IMR-90 (cell line): Measurements from ENCODE around the gene RPGR. TPM values are rescaled to one million over a fixed set of nuclear protein-coding genes. Genes with fewer than 3 reads are reported as not detected.

Source experiments
- ATAC-seq: fragments of 200-7000 bp; cut with Tn5 transposase; 2 replicates; pipeline ENCODE4 v1.9.1; 2020; ENCODE audit warnings: low read depth, mild to moderate bottlenecking, moderate library complexity
- BruUV-seq: library from RNA; stranded (reverse); fragments of 400-500 nt; replicated peaks from 2 replicates; lab custom pipeline; 2021; lab: Mats Ljungman, UMichigan
- CTCF ChIA-PET: fragments of 300-600 bp; formaldehyde crosslinking; extraction: SDS; loops from one replicate; lab custom pipeline; 2021; ENCODE audit warnings: antibody characterized with exemption; lab: Yijun Ruan, JAX
- POLR2A ChIA-PET: fragments of 300-600 bp; sonication (Branson Sonifier 250); formaldehyde crosslinking; loops from one replicate; lab custom pipeline; 2022; ENCODE audit warnings: antibody characterized with exemption; ENCODE audit not compliant: unreplicated experiment; lab: Charles Lee
- DNase-seq: peaks from one replicate; pipeline ENCODE4 v3.0.0; 2013
- H2AFZ ChIP-seq: replicated peaks from 2 replicates; pipeline ENCODE3; 2013; ENCODE audit warnings: low read length, mild to moderate bottlenecking; ENCODE audit not compliant: poor library complexity
- H2AK5ac ChIP-seq: 2 replicates; pipeline ENCODE4 v1.6.1; 2013; ENCODE audit warnings: low read depth, low read length, inconsistent platforms
- H2AK9ac ChIP-seq: replicated peaks from 2 replicates; pipeline ENCODE3; 2013; ENCODE audit warnings: mild to moderate bottlenecking, low read depth, low read length, moderate library complexity; ENCODE audit not compliant: poor library complexity
- H2BK120ac ChIP-seq: 2 replicates; pipeline ENCODE4 v1.6.1; 2013; ENCODE audit warnings: low read depth, low read length, inconsistent platforms
- H2BK15ac ChIP-seq: 3 replicates; pipeline ENCODE4 v1.6.1; 2013; ENCODE audit warnings: low read depth, low read length, inconsistent platforms
- H2BK20ac ChIP-seq: 2 replicates; pipeline ENCODE4 v1.6.1; 2013; ENCODE audit warnings: low read depth, mild to moderate bottlenecking, inconsistent platforms, low read length, moderate library complexity
- H2BK5ac ChIP-seq: 2 replicates; pipeline ENCODE4 v1.6.1; 2013; ENCODE audit warnings: mild to moderate bottlenecking, low read depth, low read length, inconsistent platforms; ENCODE audit not compliant: poor library complexity, severe bottlenecking
- H3K14ac ChIP-seq: replicated peaks from 2 replicates; pipeline ENCODE4 v1.6.1; 2013; ENCODE audit warnings: low read depth, low read length, inconsistent platforms
- H3K18ac ChIP-seq: 2 replicates; pipeline ENCODE4 v1.6.1; 2013; ENCODE audit warnings: low read depth, low read length, control low read depth
- H3K23ac ChIP-seq: 2 replicates; pipeline ENCODE4 v1.6.1; 2013; ENCODE audit warnings: low read depth, low read length, inconsistent platforms
- H3K27ac ChIP-seq: 2 replicates; pipeline ENCODE4 v1.5.1; 2013; ENCODE audit warnings: mild to moderate bottlenecking, control low read depth, low read length; ENCODE audit not compliant: insufficient read depth
- H3K27me3 ChIP-seq: 2 replicates; pipeline ENCODE4 v1.6.1; 2013; ENCODE audit warnings: low read length; ENCODE audit not compliant: control insufficient read depth, insufficient read depth
- H3K36me3 ChIP-seq: 2 replicates; pipeline ENCODE4 v1.6.1; 2013; ENCODE audit warnings: low read length, mixed read lengths; ENCODE audit not compliant: control insufficient read depth, insufficient read depth
- H3K4ac ChIP-seq: 2 replicates; pipeline ENCODE4 v1.6.1; 2013; ENCODE audit warnings: low read depth, low read length, inconsistent platforms
- H3K4me1 ChIP-seq: 2 replicates; pipeline ENCODE4 v1.6.1; 2013; ENCODE audit warnings: low read length, mixed read lengths; ENCODE audit not compliant: control insufficient read depth, insufficient read depth
- H3K4me2 ChIP-seq: 2 replicates; pipeline ENCODE4 v1.6.1; 2013; ENCODE audit warnings: low read depth, mild to moderate bottlenecking, control low read depth, low read length, moderate library complexity
- H3K4me3 ChIP-seq: 2 replicates; pipeline ENCODE4 v1.5.1; 2013; ENCODE audit warnings: low read depth, mild to moderate bottlenecking, control low read depth, low read length, moderate library complexity; ENCODE audit not compliant: insufficient read depth
- H3K56ac ChIP-seq: 2 replicates; pipeline ENCODE4 v1.6.1; 2013; ENCODE audit warnings: low read length, inconsistent platforms; ENCODE audit not compliant: insufficient read depth; ENCODE audit errors: extremely low read depth
- H3K79me1 ChIP-seq, 2 experiments: 2 replicates each; pipeline ENCODE4 v1.6.1; 2013; ENCODE audit warnings: low read length in 2 of 2, inconsistent platforms in 1 of 2, low read depth in 1 of 2
- H3K9ac ChIP-seq: 2 replicates; pipeline ENCODE4 v1.6.1; 2013; ENCODE audit warnings: low read depth, low read length, control low read depth
- H3K9me1 ChIP-seq: 2 replicates; pipeline ENCODE4 v1.6.1; 2013; ENCODE audit warnings: low read length, inconsistent platforms; ENCODE audit not compliant: insufficient read depth
- H3K9me3 ChIP-seq: 2 replicates; pipeline ENCODE4 v1.6.1; 2013; ENCODE audit warnings: low read length; ENCODE audit not compliant: control insufficient read depth, insufficient read depth
- H4K20me1 ChIP-seq: 2 replicates; pipeline ENCODE4 v1.6.1; 2013; ENCODE audit warnings: low read length, inconsistent platforms; ENCODE audit not compliant: insufficient read depth
- H4K5ac ChIP-seq: 2 replicates; pipeline ENCODE4 v1.6.1; 2013; ENCODE audit warnings: mild to moderate bottlenecking, low read depth, low read length, control low read depth
- H4K8ac ChIP-seq, 2 experiments: 2 replicates each; pipeline ENCODE4 v1.6.1; 2013; ENCODE audit warnings: low read depth in 2 of 2, low read length in 2 of 2, control low read depth in 1 of 2, inconsistent platforms in 1 of 2
- H4K91ac ChIP-seq: 2 replicates; pipeline ENCODE4 v1.6.1; 2013; ENCODE audit warnings: low read depth, low read length, inconsistent platforms; ENCODE audit not compliant: insufficient read depth
- BHLHE40 ChIP-seq: fragments of 150-350 bp; IDR thresholded peaks from 2 replicates; pipeline ENCODE4 v1.6.1; 2016; ENCODE audit warnings: mild to moderate bottlenecking, low read depth, low read length
- CEBPB ChIP-seq: IDR thresholded peaks from 2 replicates; pipeline ENCODE4 v1.6.1; 2012; ENCODE audit warnings: low read depth, low read length, improper control_type of control experiment
- CHD1 ChIP-seq: IDR thresholded peaks from 2 replicates; pipeline ENCODE4 v1.6.1; 2012; ENCODE audit warnings: low read depth, low read length, improper control_type of control experiment
- FOS ChIP-seq: fragments of 150-350 bp; IDR thresholded peaks from 2 replicates; pipeline ENCODE4 v1.6.1; 2016; ENCODE audit warnings: low read depth, low read length
- MAZ ChIP-seq: IDR thresholded peaks from 2 replicates; pipeline ENCODE4 v1.6.1; 2012; ENCODE audit warnings: low read depth, mild to moderate bottlenecking, low read length, improper control_type of control experiment, moderate library complexity, borderline replicate concordance
- MXI1 ChIP-seq: IDR thresholded peaks from 2 replicates; pipeline ENCODE4 v1.6.1; 2012; ENCODE audit warnings: low read depth, mild to moderate bottlenecking, low read length, moderate library complexity, borderline replicate concordance
- NFE2L2 ChIP-seq: fragments of 150-350 bp; IDR thresholded peaks from 2 replicates; pipeline ENCODE4 v1.6.1; 2016; ENCODE audit warnings: low read depth, mild to moderate bottlenecking, low read length
- POLR2A ChIP-seq: IDR thresholded peaks from 2 replicates; pipeline ENCODE4 v1.6.1; 2012; ENCODE audit warnings: mild to moderate bottlenecking, low read depth, low read length
- RAD21 ChIP-seq: IDR thresholded peaks from 2 replicates; pipeline ENCODE4 v1.6.1; 2012; ENCODE audit warnings: low read length, improper control_type of control experiment
- RCOR1 ChIP-seq: IDR thresholded peaks from 2 replicates; pipeline ENCODE4 v1.6.1; 2012; ENCODE audit warnings: mild to moderate bottlenecking, low read length, improper control_type of control experiment; ENCODE audit not compliant: insufficient replicate concordance
- RFX5 ChIP-seq: IDR thresholded peaks from 2 replicates; pipeline ENCODE4 v1.8.0; 2012; ENCODE audit warnings: low read depth, mild to moderate bottlenecking, low read length, moderate library complexity
- SMC3 ChIP-seq: fragments of 150-350 bp; IDR thresholded peaks from 2 replicates; pipeline ENCODE4 v1.6.1; 2016; ENCODE audit warnings: low read depth, mild to moderate bottlenecking, antibody characterized with exemption, low read length, moderate library complexity
- WGBS, 2 experiments: methylation state at CpG; one replicate each; pipeline versions ENCODE4 v1.1.5 to v1.1.7; 2013; ENCODE audit warnings: missing lambda C conversion rate in 2 of 2; ENCODE audit not compliant: insufficient read length in 1 of 2; ENCODE audit errors: extremely low coverage in 2 of 2; 5-methylcytosine and 5-hydroxymethylcytosine counted together
- dilution Hi-C: fragments of 300-500 bp; cut with HindIII; formaldehyde crosslinking; loops from one replicate; pipeline ENCODE4 v1.14.3; 2018; ENCODE audit warnings: low sequenced_read_pairs; ENCODE audit not compliant: unreplicated experiment
- in situ Hi-C: fragments of 300-500 bp; cut with MboI; formaldehyde crosslinking; loops from 3 replicates; pipeline ENCODE4 v1.14.3; 2019; ENCODE audit warnings: low sequenced_read_pairs, inconsistent platforms, mixed read lengths
- intact Hi-C: fragments of 100-400 bp; cut with micrococcal nuclease; formaldehyde crosslinking; loops from 2 replicates; pipeline ENCODE4 v1.10.0; 2022
- polyA plus RNA-seq, 3 experiments: library from polyadenylated mRNA; depleted of rRNA; stranded (reverse); fragments of >200 nt; gene quantifications; 2 replicates each; pipeline ENCODE4 v1.2.3, GENCODE V29; 2012; ENCODE audit warnings: low replicate concordance in 1 of 3
- total RNA-seq: library from RNA; depleted of rRNA; stranded (reverse); fragments of >200 nt; gene quantifications from 2 replicates; pipeline ENCODE4 v1.2.3, GENCODE V29; 2012
- TF ChIP-seq, protein P1 (sequence below): fragments of 150-350 bp; IDR thresholded peaks from 2 replicates; pipeline ENCODE4 v1.6.1; 2016; ENCODE audit warnings: low read depth, mild to moderate bottlenecking, low read length, moderate library complexity, borderline replicate concordance
- TF ChIP-seq, protein P2 (sequence below): fragments of 150-350 bp; IDR thresholded peaks from 2 replicates; pipeline ENCODE4 v1.6.1; 2017; ENCODE audit warnings: mild to moderate bottlenecking, antibody characterized with exemption, low read length, low read depth
- TF ChIP-seq, protein P3 (sequence below): conservative IDR thresholded peaks from 2 replicates; pipeline ENCODE4 v1.5.1; 2012; ENCODE audit warnings: mild to moderate bottlenecking, low read depth, low read length, improper control_type of control experiment

Gene RPGR
- total and polyA plus RNA-seq, 2 of the 4 experiments (the other 2 are of a cell fraction) = 2.2 to 3.8 TPM

DNA sequence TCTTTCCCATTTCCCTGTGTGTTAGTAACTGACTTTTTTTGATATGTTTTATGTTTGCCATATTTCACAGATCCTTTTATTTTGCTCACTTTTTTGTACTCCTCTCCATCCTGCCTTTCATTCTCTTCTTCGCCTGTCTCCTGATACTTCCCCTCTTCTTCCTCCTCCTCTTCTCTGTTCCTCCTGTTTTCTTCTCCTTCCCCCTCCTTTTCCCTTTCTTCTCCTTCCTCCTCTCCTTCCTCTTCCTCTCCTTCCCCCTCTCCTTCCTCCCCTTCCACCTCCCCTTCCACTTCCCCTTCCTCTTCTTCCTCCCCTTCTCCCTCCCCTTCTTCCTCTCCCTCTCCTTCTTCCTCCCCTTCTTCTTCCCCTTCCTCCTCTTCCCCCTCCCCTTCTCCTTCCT is 41.7 kb downstream of the RPGR start:
- in situ Hi-C loops (no loop called here), dilution Hi-C loops (no loop called here), intact Hi-C loops (no loop called here)
- no peak overlapping the region for H3K18ac ChIP-seq
- no peak overlapping the region for H2AK9ac ChIP-seq
- no peak for ATAC-seq
- H2AK5ac ChIP-seq = no peak overlapping the region
- H3K9ac ChIP-seq = no peak overlapping the region
- no peak overlapping the region for H3K14ac ChIP-seq
- no peaks in the 10 kb centered on the region; the same call in 1 of the 2 replicates for H3K27me3 ChIP-seq
- no peak overlapping the region for H3K27ac ChIP-seq
- H4K20me1 ChIP-seq = no peaks in the 10 kb centered on the region
- no peak overlapping the region for H2BK120ac ChIP-seq
- 88% methylated on average over 1 of the region's 1 CpG; no CpG with 5 or more reads in 1 of the 2 experiments for WGBS, 2 experiments
- no peak overlapping the region for H4K91ac ChIP-seq
- H2BK5ac ChIP-seq = no peak overlapping the region
- no peaks in the 10 kb centered on the region for H3K9me3 ChIP-seq
- H3K23ac ChIP-seq = no peak overlapping the region
- ChIA-PET CTCF (interaction anchor here (0.6 kb wide), 1 partner anchor 805 kb away, joined by 4 read pairs; no protein-coding TSS in a partner anchor), POLR2A (no interaction called here)
- H3K56ac ChIP-seq = no peak overlapping the region
- H4K8ac ChIP-seq = no peak overlapping the region
- no peaks in the 10 kb centered on the region for H3K36me3 ChIP-seq
- H3K4me1 ChIP-seq = no peaks in the 10 kb centered on the region
- no peak overlapping the region for H3K4me3 ChIP-seq
- no peak overlapping the region for H3K4ac ChIP-seq
- H3K4me2 ChIP-seq = no peak overlapping the region
- no peak overlapping the region for H2AFZ ChIP-seq
- H2BK15ac ChIP-seq = no peak overlapping the region
- no peak overlapping the region for H4K5ac ChIP-seq
- no peak for DNase-seq
- H3K79me1 ChIP-seq = no peaks in the 10 kb centered on the region
- TF ChIP-seq MXI1 (no peak), CEBPB (no peak), NFE2L2 (no peak), MAZ (no peak), RFX5 (no peak), BHLHE40 (no peak), FOS (no peak), SMC3 (no peak), RAD21 (no peak), RCOR1 (no peak), CHD1 (no peak), POLR2A (no peak)
- TF ChIP-seq, protein P1, sequence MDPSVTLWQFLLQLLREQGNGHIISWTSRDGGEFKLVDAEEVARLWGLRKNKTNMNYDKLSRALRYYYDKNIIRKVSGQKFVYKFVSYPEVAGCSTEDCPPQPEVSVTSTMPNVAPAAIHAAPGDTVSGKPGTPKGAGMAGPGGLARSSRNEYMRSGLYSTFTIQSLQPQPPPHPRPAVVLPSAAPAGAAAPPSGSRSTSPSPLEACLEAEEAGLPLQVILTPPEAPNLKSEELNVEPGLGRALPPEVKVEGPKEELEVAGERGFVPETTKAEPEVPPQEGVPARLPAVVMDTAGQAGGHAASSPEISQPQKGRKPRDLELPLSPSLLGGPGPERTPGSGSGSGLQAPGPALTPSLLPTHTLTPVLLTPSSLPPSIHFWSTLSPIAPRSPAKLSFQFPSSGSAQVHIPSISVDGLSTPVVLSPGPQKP = no peak
- TF ChIP-seq, protein P2, sequence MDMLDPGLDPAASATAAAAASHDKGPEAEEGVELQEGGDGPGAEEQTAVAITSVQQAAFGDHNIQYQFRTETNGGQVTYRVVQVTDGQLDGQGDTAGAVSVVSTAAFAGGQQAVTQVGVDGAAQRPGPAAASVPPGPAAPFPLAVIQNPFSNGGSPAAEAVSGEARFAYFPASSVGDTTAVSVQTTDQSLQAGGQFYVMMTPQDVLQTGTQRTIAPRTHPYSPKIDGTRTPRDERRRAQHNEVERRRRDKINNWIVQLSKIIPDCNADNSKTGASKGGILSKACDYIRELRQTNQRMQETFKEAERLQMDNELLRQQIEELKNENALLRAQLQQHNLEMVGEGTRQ = no peak
- TF ChIP-seq, protein P3, sequence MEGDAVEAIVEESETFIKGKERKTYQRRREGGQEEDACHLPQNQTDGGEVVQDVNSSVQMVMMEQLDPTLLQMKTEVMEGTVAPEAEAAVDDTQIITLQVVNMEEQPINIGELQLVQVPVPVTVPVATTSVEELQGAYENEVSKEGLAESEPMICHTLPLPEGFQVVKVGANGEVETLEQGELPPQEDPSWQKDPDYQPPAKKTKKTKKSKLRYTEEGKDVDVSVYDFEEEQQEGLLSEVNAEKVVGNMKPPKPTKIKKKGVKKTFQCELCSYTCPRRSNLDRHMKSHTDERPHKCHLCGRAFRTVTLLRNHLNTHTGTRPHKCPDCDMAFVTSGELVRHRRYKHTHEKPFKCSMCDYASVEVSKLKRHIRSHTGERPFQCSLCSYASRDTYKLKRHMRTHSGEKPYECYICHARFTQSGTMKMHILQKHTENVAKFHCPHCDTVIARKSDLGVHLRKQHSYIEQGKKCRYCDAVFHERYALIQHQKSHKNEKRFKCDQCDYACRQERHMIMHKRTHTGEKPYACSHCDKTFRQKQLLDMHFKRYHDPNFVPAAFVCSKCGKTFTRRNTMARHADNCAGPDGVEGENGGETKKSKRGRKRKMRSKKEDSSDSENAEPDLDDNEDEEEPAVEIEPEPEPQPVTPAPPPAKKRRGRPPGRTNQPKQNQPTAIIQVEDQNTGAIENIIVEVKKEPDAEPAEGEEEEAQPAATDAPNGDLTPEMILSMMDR = no peak
- H3K9me1 ChIP-seq = no peaks in the 10 kb centered on the region; the same call in 1 of the 2 replicates
- H2BK20ac ChIP-seq = no peak overlapping the region
- BruUV-seq = no TSS peak
